H9 (cell line): ENCODE results near the gene ITPK1. TPM values are rescaled to one million over a fixed set of nuclear protein-coding genes. Genes with fewer than 3 reads are reported as not detected.
A peak's percentile ranks its signal among the peaks of the same experiment; 100 is the strongest.

Experiments
- DNase-seq: peaks from one replicate; pipeline ENCODE4 v3.0.0-alpha.2; 2017
- H2AFZ ChIP-seq: one replicate; pipeline ENCODE4 v1.6.1; 2013; ENCODE audit warnings: mild to moderate bottlenecking, low read length, control low read depth, moderate library complexity
- H2AK5ac ChIP-seq: 2 replicates; pipeline ENCODE4 v1.6.1; 2013; ENCODE audit warnings: low read length, control low read depth, mixed read lengths; ENCODE audit not compliant: insufficient read length
- H2BK120ac ChIP-seq: one replicate; pipeline ENCODE4 v1.6.1; 2013; ENCODE audit warnings: low read depth, mild to moderate bottlenecking, low read length, control low read depth, inconsistent platforms; ENCODE audit not compliant: poor library complexity, severe bottlenecking
- H2BK12ac ChIP-seq: 2 replicates; pipeline ENCODE4 v1.6.1; 2013; ENCODE audit warnings: low read length, control low read depth, mixed read lengths, low read depth; ENCODE audit not compliant: insufficient read length
- H2BK15ac ChIP-seq: 2 replicates; pipeline ENCODE4 v1.6.1; 2013; ENCODE audit warnings: low read depth, low read length, control low read depth
- H2BK20ac ChIP-seq: one replicate; pipeline ENCODE4 v1.6.1; 2013; ENCODE audit warnings: low read depth, mild to moderate bottlenecking, low read length, control low read depth, inconsistent platforms; ENCODE audit not compliant: poor library complexity, severe bottlenecking
- H2BK5ac ChIP-seq: 2 replicates; pipeline ENCODE4 v1.6.1; 2013; ENCODE audit warnings: low read length, control low read depth, mixed read lengths; ENCODE audit not compliant: insufficient read length
- H3K14ac ChIP-seq: 2 replicates; pipeline ENCODE4 v1.6.1; 2013; ENCODE audit warnings: low read length, control low read depth; ENCODE audit not compliant: insufficient read depth
- H3K18ac ChIP-seq: 2 replicates; pipeline ENCODE4 v1.6.1; 2013; ENCODE audit warnings: low read depth, mild to moderate bottlenecking, mixed read lengths, low read length, control low read depth; ENCODE audit not compliant: insufficient read length
- H3K23ac ChIP-seq: 2 replicates; pipeline ENCODE4 v1.6.1; 2013; ENCODE audit warnings: low read length, control low read depth, mixed read lengths, low read depth; ENCODE audit not compliant: insufficient read length
- H3K23me2 ChIP-seq: 2 replicates; pipeline ENCODE4 v1.6.1; 2013; ENCODE audit warnings: low read depth, mild to moderate bottlenecking, mixed read lengths, low read length, control low read depth; ENCODE audit not compliant: insufficient read length, poor library complexity, severe bottlenecking
- H3K27ac ChIP-seq: 2 replicates; pipeline ENCODE4 v1.5.1; 2013; ENCODE audit warnings: low read length, control low read depth, mixed read lengths, low read depth; ENCODE audit not compliant: insufficient read length
- H3K27me3 ChIP-seq: 2 replicates; pipeline ENCODE4 v1.6.1; 2013; ENCODE audit warnings: low read length, control low read depth, inconsistent platforms; ENCODE audit not compliant: insufficient read depth
- H3K4ac ChIP-seq: 2 replicates; pipeline ENCODE4 v1.6.1; 2013; ENCODE audit warnings: low read depth, mild to moderate bottlenecking, control low read depth, inconsistent platforms, low read length, moderate library complexity
- H3K4me1 ChIP-seq: 2 replicates; pipeline ENCODE4 v1.6.1; 2013; ENCODE audit warnings: low read length, control low read depth, inconsistent platforms; ENCODE audit not compliant: insufficient read depth
- H3K4me2 ChIP-seq: 2 replicates; pipeline ENCODE4 v1.6.1; 2013; ENCODE audit warnings: low read length, control low read depth, mixed read lengths; ENCODE audit not compliant: insufficient read length, insufficient read depth
- H3K56ac ChIP-seq: 2 replicates; pipeline ENCODE4 v1.6.1; 2013; ENCODE audit warnings: low read depth, mild to moderate bottlenecking, mixed read lengths, low read length, control low read depth; ENCODE audit not compliant: insufficient read length
- H3K79me1 ChIP-seq: 2 replicates; pipeline ENCODE4 v1.6.1; 2013; ENCODE audit warnings: low read depth, mild to moderate bottlenecking, moderate library complexity, low read length, control low read depth, inconsistent platforms; ENCODE audit not compliant: insufficient read depth, poor library complexity, severe bottlenecking
- H3K79me2 ChIP-seq: 2 replicates; pipeline ENCODE4 v1.6.1; 2013; ENCODE audit warnings: low read length, control low read depth, inconsistent platforms; ENCODE audit not compliant: insufficient read depth
- H3K9ac ChIP-seq: 2 replicates; pipeline ENCODE4 v1.6.1; 2013; ENCODE audit warnings: low read length, control low read depth, mixed read lengths; ENCODE audit not compliant: insufficient read length; ENCODE audit errors: extremely low read depth
- H3K9me3 ChIP-seq: one replicate; pipeline ENCODE4 v1.6.1; 2013; ENCODE audit warnings: low read depth, low read length, inconsistent platforms; ENCODE audit not compliant: control insufficient read depth
- H3T11ph ChIP-seq: one replicate; pipeline ENCODE4 v1.6.1; 2013; ENCODE audit warnings: mild to moderate bottlenecking, low read length, control low read depth, inconsistent platforms
- H4K20me1 ChIP-seq: one replicate; pipeline ENCODE4 v1.6.1; 2013; ENCODE audit not compliant: control insufficient read depth, insufficient read length, insufficient read depth
- H4K5ac ChIP-seq: 2 replicates; pipeline ENCODE4 v1.6.1; 2013; ENCODE audit warnings: low read depth, mild to moderate bottlenecking, mixed read lengths, low read length, control low read depth; ENCODE audit not compliant: insufficient read length
- H4K8ac ChIP-seq: replicated peaks from 2 replicates; pipeline ENCODE4 v1.6.1; 2013; ENCODE audit warnings: low read length, control low read depth, mixed read lengths, low read depth; ENCODE audit not compliant: insufficient read length
- H4K91ac ChIP-seq: 2 replicates; pipeline ENCODE4 v1.6.1; 2013; ENCODE audit warnings: low read depth, mild to moderate bottlenecking, moderate library complexity, mixed read lengths, low read length, control low read depth; ENCODE audit not compliant: insufficient read length
- H3K27ac Mint-ChIP-seq, 3 experiments: 2 replicates in 2 of 3; 3 replicates in 1 of 3; pipeline ENCODE4 v1.8.0; 2020 to 2021; ENCODE audit warnings: mixed read lengths in 3 of 3, mild to moderate bottlenecking in 1 of 3, moderate library complexity in 1 of 3
- H3K27me3 Mint-ChIP-seq: 2 replicates; pipeline ENCODE4 v1.8.0; 2021; ENCODE audit warnings: low read depth, mild to moderate bottlenecking, moderate library complexity, mixed read lengths
- H3K36me3 Mint-ChIP-seq, 3 experiments: 2 replicates in 2 of 3; 3 replicates in 1 of 3; pipeline ENCODE4 v1.8.0; 2020 to 2021; ENCODE audit warnings: low read depth in 3 of 3, mixed read lengths in 3 of 3; ENCODE audit not compliant: insufficient read depth in 1 of 3
- H3K4me1 Mint-ChIP-seq, 2 experiments: 2 replicates each; pipeline ENCODE4 v1.8.0; 2020; ENCODE audit warnings: mixed read lengths in 2 of 2
- H3K4me3 Mint-ChIP-seq, 2 experiments: 2 replicates in 1 of 2; 3 replicates in 1 of 2; pipeline ENCODE4 v1.8.0; 2020 to 2021; ENCODE audit warnings: mild to moderate bottlenecking in 2 of 2, mixed read lengths in 2 of 2, moderate library complexity in 1 of 2
- H3K9me3 Mint-ChIP-seq, 2 experiments: 2 replicates in 1 of 2; 3 replicates in 1 of 2; pipeline ENCODE4 v1.8.0; 2020; ENCODE audit warnings: mild to moderate bottlenecking in 2 of 2, mixed read lengths in 2 of 2, moderate library complexity in 1 of 2
- CTCF ChIP-seq: fragments of 200-600 bp; sonication (generic); conservative IDR thresholded peaks from 3 replicates; pipeline ENCODE4 v1.8.0; 2021; ENCODE audit warnings: antibody characterized with exemption, mild to moderate bottlenecking
- WGBS: extraction: QIAGEN DNeasy Blood & Tissue Kit; methylation state at CpG from one replicate; pipeline ENCODE4 v1.1.7; 2013; ENCODE audit warnings: missing lambda C conversion rate, low lambda C conversion rate, mixed read lengths; ENCODE audit not compliant: insufficient read length; ENCODE audit errors: extremely low coverage; 5-methylcytosine and 5-hydroxymethylcytosine counted together
- total RNA-seq: library from RNA; stranded (reverse); gene quantifications from 2 replicates; pipeline ENCODE4 v1.2.1, GENCODE V29; 2021

The ITPK1 gene
- total RNA-seq, 1 experiment from 2014 or later, result 92.7 TPM

GRCh38 chr14:92988786-92989755, 126.7 kb downstream of the ITPK1 start:
- Mint-ChIP-seq H3K4me3 (no peak overlapping the region), H3K27me3 (no peaks in the 10 kb centered on the region), H3K27ac (peak overlapping the region in 1 of 3 experiments; percentile 19; a peak in 2 of 7 replicates), H3K9me3 (no peaks in the 10 kb centered on the region), H3K4me1 (peaks cover 2 to 7% of the 10 kb centered on the region in 2 experiments; a peak in 2 of 4 replicates), H3K36me3 (peaks cover 19 to 30% (median 25%) of the 10 kb centered on the region in 3 experiments)
- no peak overlapping the region for H3K4me2 ChIP-seq
- H3K56ac ChIP-seq, result no peak overlapping the region
- H2AK5ac ChIP-seq, result no peak overlapping the region
- no peak for TF ChIP-seq CTCF
- no peak overlapping the region for H2BK20ac ChIP-seq
- no peak overlapping the region for H3K23ac ChIP-seq
- no peak overlapping the region for H4K91ac ChIP-seq
- H3K18ac ChIP-seq, result no peak overlapping the region
- H3K4me1 ChIP-seq, result no peaks in the 10 kb centered on the region
- no peaks in the 10 kb centered on the region for H3K79me1 ChIP-seq
- H3K79me2 ChIP-seq, result no peaks in the 10 kb centered on the region
- no peak overlapping the region for H4K8ac ChIP-seq
- no peaks in the 10 kb centered on the region for H3K27me3 ChIP-seq
- no peak overlapping the region for H2BK120ac ChIP-seq
- H3K4ac ChIP-seq, result no peak overlapping the region
- no peaks in the 10 kb centered on the region for H3K23me2 ChIP-seq
- no peak overlapping the region for H2BK5ac ChIP-seq
- no peaks in the 10 kb centered on the region for H3K9me3 ChIP-seq
- H3K27ac ChIP-seq, result no peak overlapping the region
- no peaks in the 10 kb centered on the region for H4K20me1 ChIP-seq
- DNase-seq, result no peak
- no peak overlapping the region for H3K14ac ChIP-seq
- no peak overlapping the region for H3K9ac ChIP-seq
- H3T11ph ChIP-seq, result no peak overlapping the region
- WGBS, result no CpG with 5 or more reads among the region's 14 CpGs
- H2AFZ ChIP-seq, result no peak overlapping the region
- no peak overlapping the region for H2BK12ac ChIP-seq
- H2BK15ac ChIP-seq, result no peak overlapping the region
- H4K5ac ChIP-seq, result no peak overlapping the region
